Measurements from ENCODE around the gene GRIN1. TPM values are rescaled to one million over a fixed set of nuclear protein-coding genes. Genes with fewer than 3 reads are reported as not detected.

GRIN1 gene
- total RNA-seq, 2 experiments from 2014 or later, result 0.06 to 0.15 TPM

GRCh38 chr9:137205126-137206069 lies 66.4 kb downstream of the GRIN1 start, which contains the start of the genes NDOR1 and TMEM203:
TSS of gene NDOR1 (plus strand) at chr9:137205700. CDS start at chr9:137205778, 78 bp downstream.
TSS of gene TMEM203 (minus strand) at chr9:137205648. CDS start at chr9:137205414, 234 bp downstream.
- peaks cover 14% of the 10 kb centered on the region; the same call in 1 of the 2 replicates for H4K20me1 ChIP-seq (ENCODE audit: insufficient read depth, low read length)
- CTCF ChIA-PET (ENCODE audit: unreplicated experiment), result no interaction called here
- no peak for TF ChIP-seq EZH2phosphoT487 (IDR thresholded peaks at IDR 0.05; ENCODE audit: borderline replicate concordance, low read depth, low read length)
- TF ChIP-seq CTCF (conservative IDR thresholded peaks at IDR 0.05; ENCODE audit: low read length), result no peak
- no peaks in the 10 kb centered on the region for H3K9me3 ChIP-seq (ENCODE audit: low read length)
- peaks cover 44% of the 10 kb centered on the region for H3K4me1 ChIP-seq (ENCODE audit: insufficient read depth, low read length, poor library complexity, severe bottlenecking)
- DNase-seq (ENCODE audit: low spot score), result peak; percentile 91
- H2AFZ ChIP-seq (ENCODE audit: low read length), result peak within 1 kb of the TSS; percentile 47; the same call in 1 of the 2 replicates
- H3K4me2 ChIP-seq (ENCODE audit: low read length), result peak within 1 kb of the TSS; percentile 97
- peaks cover 30% of the 10 kb centered on the region for H3K36me3 ChIP-seq (ENCODE audit: insufficient read depth, low read length)
- peaks cover 62% of the 10 kb centered on the region for H3K79me2 ChIP-seq (ENCODE audit: insufficient read depth, low read depth, low read length)
- peak within 1 kb of the TSS; percentile 92 for H3K4me3 ChIP-seq (ENCODE audit: low read depth, low read length, poor library complexity, severe bottlenecking)
- no TSS peak for BruUV-seq (replicated peaks)
- H3K9me2 ChIP-seq (ENCODE audit: insufficient read depth, low read length), result no peaks in the 10 kb centered on the region
- intact Hi-C loops (cut with micrococcal nuclease; ENCODE audit: unreplicated experiment), result no loop called here
- POLR2A ChIA-PET, result interaction anchor here (0.9 to 1.5 kb wide), 5 partner anchors 11 to 74 kb away, joined by 3 to 4 read pairs (median 4); partner anchors contain the start of gene RNF208
- peak within 1 kb of the TSS; percentile 57 for H3K27ac ChIP-seq (ENCODE audit: low read depth, low read length, poor library complexity, severe bottlenecking)

- Histone ChIP-seq H3K4me1 (ENCODE audit: insufficient read depth, low read length, poor library complexity, severe bottlenecking) (peaks cover 42% of the 10 kb centered on the region), H3K79me2 (ENCODE audit: insufficient read depth, low read depth, low read length) (peaks cover 57% of the 10 kb centered on the region), H3K4me2 (ENCODE audit: low read length) (peak overlapping the region; percentile 97), H3K9me2 (ENCODE audit: insufficient read depth, low read length) (no peaks in the 10 kb centered on the region), H3K4me3 (ENCODE audit: low read depth, low read length, poor library complexity, severe bottlenecking) (peak overlapping the region; percentile 92), H3K36me3 (ENCODE audit: insufficient read depth, low read length) (peaks cover 38% of the 10 kb centered on the region), H3K9me3 (ENCODE audit: low read length) (no peaks in the 10 kb centered on the region), H3K27ac (ENCODE audit: low read depth, low read length, poor library complexity, severe bottlenecking) (no peak overlapping the region), H2AFZ (ENCODE audit: low read length) (no peak overlapping the region), H4K20me1 (ENCODE audit: insufficient read depth, low read length) (peaks cover 14% of the 10 kb centered on the region; the same call in 1 of the 2 replicates)
- ChIA-PET CTCF (ENCODE audit: unreplicated experiment) (interaction anchor here (0.5 kb wide), 1 partner anchor 15 kb away, joined by 6 read pairs; no protein-coding TSS in a partner anchor), POLR2A (no interaction called here)
- no peak for DNase-seq (ENCODE audit: low spot score)
- intact Hi-C loops (cut with micrococcal nuclease; ENCODE audit: unreplicated experiment), result no loop called here
- BruUV-seq (replicated peaks), result no TSS peak
- TF ChIP-seq EZH2phosphoT487 (IDR thresholded peaks at IDR 0.05; ENCODE audit: borderline replicate concordance, low read depth, low read length) (no peak), CTCF (conservative IDR thresholded peaks at IDR 0.05; ENCODE audit: low read length) (no peak)
Measured at GRCh38 chr9:137206602-137207001, 67.6 kb downstream of the GRIN1 start.
